Cardiac muscle cell (in vitro differentiated cells and primary cell): ENCODE results near the gene UNC80. TPM values are rescaled to one million over a fixed set of nuclear protein-coding genes. Genes with fewer than 3 reads are reported as not detected.

Experiments
- DNase-seq, 2 donors: peaks; one replicate each; pipeline versions ENCODE4 v3.0.0 to v3.0.0-alpha.2; 2010 to 2017; ENCODE audit warnings: low read depth in 1 of 2, low spot score in 1 of 2
- H3K27ac ChIP-seq: fragments of 200-600 bp; sonication (generic); 2 replicates; pipeline ENCODE4 v1.5.1; 2016
- H3K27me3 ChIP-seq: fragments of 200-600 bp; sonication (generic); 2 replicates; pipeline ENCODE4 v1.6.0; 2016; ENCODE audit warnings: control low read depth
- H3K36me3 ChIP-seq: fragments of 200-600 bp; sonication (generic); 2 replicates; pipeline ENCODE4 v1.5.1; 2016; ENCODE audit warnings: control low read depth
- H3K4me1 ChIP-seq: fragments of 200-600 bp; sonication (generic); 2 replicates; pipeline ENCODE4 v1.8.1; 2017; ENCODE audit warnings: low read depth, mild to moderate bottlenecking, mixed run types
- H3K4me3 ChIP-seq: fragments of 200-600 bp; sonication (generic); 2 replicates; pipeline ENCODE4 v1.5.1; 2016; ENCODE audit warnings: mild to moderate bottlenecking
- H3K9me3 ChIP-seq: fragments of 200-600 bp; sonication (generic); 2 replicates; pipeline ENCODE4 v1.5.1; 2017; ENCODE audit warnings: low read depth, mild to moderate bottlenecking, control low read depth
- polyA plus RNA-seq: library from polyadenylated mRNA; unstranded; fragments of >200 nt; fragmentation: Nextera tagmentation; extraction: Ambion mirVana; gene quantifications from 2 replicates; pipeline ENCODE4 v1.2.1, GENCODE V29; 2016
- total RNA-seq: library from RNA; depleted of rRNA; stranded (reverse); fragments of >200 nt; gene quantifications from 2 replicates; pipeline ENCODE4 v1.2.3, GENCODE V29; 2016
- TF ChIP-seq, protein P1 (sequence below): IDR thresholded peaks from 2 replicates; pipeline ENCODE4 v1.5.1; 2012; ENCODE audit warnings: low read depth, mild to moderate bottlenecking, low read length

The UNC80 gene
- total and polyA plus RNA-seq, 2 experiments from 2014 or later = 0.39 to 0.54 TPM

- Histone ChIP-seq H3K27me3 (no peaks in the 10 kb centered on the region), H3K36me3 (no peaks in the 10 kb centered on the region), H3K4me1 (no peaks in the 10 kb centered on the region), H3K9me3 (no peaks in the 10 kb centered on the region), H3K4me3 (no peak overlapping the region), H3K27ac (no peak overlapping the region)
- no peak for DNase-seq
- TF ChIP-seq, protein P1, sequence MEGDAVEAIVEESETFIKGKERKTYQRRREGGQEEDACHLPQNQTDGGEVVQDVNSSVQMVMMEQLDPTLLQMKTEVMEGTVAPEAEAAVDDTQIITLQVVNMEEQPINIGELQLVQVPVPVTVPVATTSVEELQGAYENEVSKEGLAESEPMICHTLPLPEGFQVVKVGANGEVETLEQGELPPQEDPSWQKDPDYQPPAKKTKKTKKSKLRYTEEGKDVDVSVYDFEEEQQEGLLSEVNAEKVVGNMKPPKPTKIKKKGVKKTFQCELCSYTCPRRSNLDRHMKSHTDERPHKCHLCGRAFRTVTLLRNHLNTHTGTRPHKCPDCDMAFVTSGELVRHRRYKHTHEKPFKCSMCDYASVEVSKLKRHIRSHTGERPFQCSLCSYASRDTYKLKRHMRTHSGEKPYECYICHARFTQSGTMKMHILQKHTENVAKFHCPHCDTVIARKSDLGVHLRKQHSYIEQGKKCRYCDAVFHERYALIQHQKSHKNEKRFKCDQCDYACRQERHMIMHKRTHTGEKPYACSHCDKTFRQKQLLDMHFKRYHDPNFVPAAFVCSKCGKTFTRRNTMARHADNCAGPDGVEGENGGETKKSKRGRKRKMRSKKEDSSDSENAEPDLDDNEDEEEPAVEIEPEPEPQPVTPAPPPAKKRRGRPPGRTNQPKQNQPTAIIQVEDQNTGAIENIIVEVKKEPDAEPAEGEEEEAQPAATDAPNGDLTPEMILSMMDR = no peak
These were observed 150.5 kb downstream of the UNC80 start for GRCh38 chr2:209922116-209922515.

DNA sequence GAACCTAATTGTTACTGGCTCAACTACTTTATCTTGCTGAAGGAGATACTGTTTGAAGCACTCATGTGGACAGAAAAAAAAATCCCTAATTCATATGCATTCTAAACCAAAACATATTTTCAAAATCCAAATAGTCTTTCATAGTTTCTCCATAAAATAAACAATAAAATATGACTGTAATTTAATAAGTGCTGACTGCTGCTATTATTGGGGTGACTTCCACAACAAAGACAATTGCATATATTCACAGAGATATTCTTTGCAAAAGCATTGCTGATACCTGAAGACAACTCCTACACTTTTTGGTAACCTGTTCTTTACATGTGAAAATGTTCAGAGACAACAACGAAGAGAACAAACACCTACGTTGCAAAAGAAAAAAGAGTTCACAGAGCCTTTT lies 157.7 kb downstream of the UNC80 start:
- no peak for DNase-seq
- TF ChIP-seq, protein P1 = no peak
- H3K9me3 ChIP-seq = no peaks in the 10 kb centered on the region
- no peaks in the 10 kb centered on the region for H3K36me3 ChIP-seq
- no peak overlapping the region for H3K27ac ChIP-seq
- H3K4me1 ChIP-seq = no peaks in the 10 kb centered on the region
- H3K4me3 ChIP-seq = no peak overlapping the region
- H3K27me3 ChIP-seq = no peaks in the 10 kb centered on the region

DNA sequence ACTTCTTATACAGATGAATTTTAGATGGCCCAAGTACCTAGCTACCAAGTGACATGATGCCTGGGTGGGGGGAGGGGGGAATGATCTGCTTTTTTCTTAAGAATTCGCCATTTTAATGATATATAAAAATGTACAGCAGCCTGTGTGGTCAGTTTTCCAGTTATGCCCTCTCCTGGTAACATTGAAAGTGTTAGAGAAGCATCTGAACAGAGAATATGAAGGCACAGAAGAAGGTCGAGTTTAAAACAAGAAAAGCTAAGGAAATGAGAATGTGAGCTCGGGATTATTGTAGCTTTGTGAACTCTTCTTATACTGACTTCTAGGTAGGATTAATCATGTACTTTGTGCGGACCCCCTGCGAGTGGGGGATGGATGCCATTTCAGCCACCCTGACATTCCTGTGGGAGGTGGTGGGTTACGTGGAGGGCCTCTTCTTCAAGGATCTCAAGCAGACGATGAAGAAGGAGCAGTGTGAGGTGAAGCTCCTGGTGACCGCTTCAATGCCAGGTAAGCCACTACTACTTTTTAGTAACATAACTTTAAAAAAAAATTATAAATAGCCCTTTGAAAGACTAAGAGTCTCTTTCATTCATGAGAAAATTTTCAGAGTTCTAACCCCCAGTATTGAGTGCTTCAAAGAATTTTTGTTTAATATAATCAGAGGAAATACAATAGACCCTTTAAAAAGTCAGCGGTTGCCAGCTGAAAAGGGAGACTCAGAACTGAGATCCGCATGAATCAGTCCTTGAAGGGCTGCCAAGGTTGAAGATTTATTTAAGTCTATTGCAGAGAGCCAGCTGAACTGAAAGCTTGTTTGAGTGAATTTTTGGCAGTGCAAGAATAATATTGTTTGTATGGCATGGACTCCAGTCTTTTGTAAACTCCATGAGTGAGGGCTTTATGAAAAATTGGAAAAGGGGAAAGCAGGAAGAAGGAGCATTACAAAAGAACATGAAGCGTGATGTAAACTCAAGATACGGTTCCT lies 162.2 kb downstream of the UNC80 start:
- TF ChIP-seq, protein P1 = no peak
- H3K27ac ChIP-seq = no peak overlapping the region
- H3K36me3 ChIP-seq = no peaks in the 10 kb centered on the region
- H3K9me3 ChIP-seq = no peaks in the 10 kb centered on the region
- H3K4me3 ChIP-seq = no peak overlapping the region
- H3K27me3 ChIP-seq = no peaks in the 10 kb centered on the region
- peak in 1 of 2 donors; percentile 86 for DNase-seq
- H3K4me1 ChIP-seq = no peaks in the 10 kb centered on the region

DNA sequence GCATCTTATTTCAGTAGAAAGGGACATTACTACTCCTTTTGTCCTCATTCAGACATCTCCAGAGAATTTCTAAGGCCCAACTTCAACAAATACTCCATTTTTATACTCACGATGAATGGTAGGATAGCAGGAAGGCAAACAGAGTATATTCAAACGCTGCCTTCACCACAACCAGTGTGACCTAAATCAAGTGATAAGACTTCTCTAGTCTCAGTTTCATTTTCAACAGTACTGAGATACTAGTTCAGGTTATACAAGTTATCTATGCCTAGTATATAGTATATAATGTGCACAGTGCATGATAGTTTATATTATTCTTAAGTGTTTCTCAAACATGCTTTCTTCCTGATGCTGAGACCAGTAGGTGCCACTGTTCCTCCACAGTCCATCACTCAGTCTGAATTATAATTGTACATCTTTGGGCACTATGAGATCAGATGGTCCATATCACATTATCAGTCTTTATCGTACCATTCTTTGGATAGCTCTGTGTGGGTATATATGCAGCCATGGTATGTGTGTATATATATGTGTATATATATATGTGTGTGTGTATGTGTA lies 164.6 kb downstream of the UNC80 start:
- H3K4me3 ChIP-seq = no peak overlapping the region
- H3K27me3 ChIP-seq = no peaks in the 10 kb centered on the region
- H3K36me3 ChIP-seq = no peaks in the 10 kb centered on the region
- DNase-seq = no peak
- no peaks in the 10 kb centered on the region for H3K4me1 ChIP-seq
- TF ChIP-seq, protein P1 = no peak
- no peaks in the 10 kb centered on the region for H3K9me3 ChIP-seq
- H3K27ac ChIP-seq = no peak overlapping the region

DNA sequence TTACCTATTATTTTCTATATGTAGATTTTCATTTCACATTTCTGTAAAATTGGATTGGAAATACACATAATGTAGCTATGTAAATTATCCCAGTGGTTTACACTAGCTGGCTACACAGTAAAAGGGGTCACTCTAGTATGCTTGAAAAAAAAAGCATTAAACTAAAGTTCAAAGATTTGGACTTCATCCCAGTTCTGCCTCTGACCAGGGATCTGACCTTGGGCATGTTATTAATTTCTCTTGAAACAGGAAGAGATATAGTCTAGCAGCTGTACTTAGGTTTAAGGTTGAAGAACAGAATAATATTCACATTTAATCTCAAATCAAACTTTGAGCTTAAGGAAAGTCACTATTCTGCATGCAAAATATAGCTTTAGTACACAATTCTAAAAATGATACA lies 166.3 kb downstream of the UNC80 start:
- no peak overlapping the region for H3K4me3 ChIP-seq
- TF ChIP-seq, protein P1 = no peak
- no peak for DNase-seq
- no peak overlapping the region for H3K27ac ChIP-seq
- no peaks in the 10 kb centered on the region for H3K36me3 ChIP-seq
- no peaks in the 10 kb centered on the region for H3K27me3 ChIP-seq
- H3K9me3 ChIP-seq = no peaks in the 10 kb centered on the region
- no peaks in the 10 kb centered on the region for H3K4me1 ChIP-seq
